Ovary (tissue), 3 donors: ENCODE data around the gene NAV2.

Source experiments
- CTCF ChIP-seq, 3 donors: fragments of 450-650 bp in 2 of 3; fragments of 200-600 bp in 1 of 3; IDR thresholded peaks; one replicate each; pipeline versions ENCODE4 v1.5.1 to v1.8.0; 2016 to 2022; ENCODE audit warnings: antibody characterized with exemption in 3 of 3, mild to moderate bottlenecking in 1 of 3
- EP300 ChIP-seq: sonication (generic); formaldehyde crosslinking; IDR thresholded peaks from one replicate; pipeline ENCODE4 v1.6.1; 2017; ENCODE audit warnings: antibody characterized with exemption
- POLR2A ChIP-seq: fragments of 450-650 bp; IDR thresholded peaks from one replicate; pipeline ENCODE4 v1.6.1; 2017; ENCODE audit warnings: antibody characterized with exemption, mild to moderate bottlenecking, moderate library complexity
- donor health status: DM: no; HTN: no; CAD: no.

GRCh38 chr11:19713196-19714021 lies 772 bp downstream of the NAV2 start:
- TF ChIP-seq CTCF (IDR thresholded peaks at IDR 0.05): no peak
- TF ChIP-seq POLR2A: no peak
- TF ChIP-seq EP300: no peak
